HL-60 (cell line): Measurements from ENCODE around the gene PPP2R3A.
A peak's percentile ranks its signal among the peaks of the same experiment; 100 is the strongest.

ENCODE experiments used
- DNase-seq, 2 experiments: peaks; one replicate each; pipeline ENCODE4 v3.0.0-alpha.2; 2010 to 2020; ENCODE audit warnings: low read depth in 1 of 2, low spot score in 1 of 2
- H3K27ac ChIP-seq: fragments of 250-450 bp; sonication (Bioruptor Pico); replicated peaks from 2 replicates; pipeline ENCODE4 v1.5.1; 2020; ENCODE audit warnings: mild to moderate bottlenecking, moderate library complexity
- H3K27me3 ChIP-seq: fragments of 250-450 bp; sonication (Bioruptor Pico); 2 replicates; pipeline ENCODE4 v1.5.1; 2021; ENCODE audit warnings: mild to moderate bottlenecking, moderate library complexity; ENCODE audit not compliant: insufficient read depth, poor library complexity, severe bottlenecking
- H3K4me3 ChIP-seq: replicated peaks from 2 replicates; pipeline ENCODE4 v1.5.1; 2011; ENCODE audit warnings: mild to moderate bottlenecking, control low read depth, low read length; ENCODE audit not compliant: insufficient read depth
- GABPA ChIP-seq: IDR thresholded peaks from 2 replicates; pipeline ENCODE4 v1.6.1; 2012; ENCODE audit warnings: low read depth
- POLR2AphosphoS5 ChIP-seq: IDR thresholded peaks from 2 replicates; pipeline ENCODE4 v1.6.1; 2012; ENCODE audit warnings: low read depth
- SPI1 ChIP-seq: IDR thresholded peaks from 2 replicates; pipeline ENCODE4 v1.6.1; 2012; ENCODE audit warnings: low read depth, mild to moderate bottlenecking, borderline replicate concordance
- long read RNA-seq: library from polyadenylated mRNA; unstranded; transcript quantifications from one replicate; pipeline ENCODE4 v2.0.0, GENCODE V29; 2020
- TF ChIP-seq, protein P1 (sequence below): IDR thresholded peaks from 2 replicates; pipeline ENCODE4 v1.6.1; 2012; ENCODE audit warnings: low read depth; ENCODE audit not compliant: insufficient replicate concordance
- TF ChIP-seq, protein P2 (sequence below): IDR thresholded peaks from one replicate; pipeline ENCODE4 v1.5.1; 2011; ENCODE audit warnings: low read length, control low read depth, inconsistent platforms; ENCODE audit not compliant: insufficient read depth

Gene PPP2R3A
- long read RNA-seq, partial matches to known transcripts = 0 of 3 reads
- long read RNA-seq, other reads (novel, unspliced or antisense) = 3 of 3 reads

- peaks cover 41% of the 10 kb centered on the region for H3K27me3 ChIP-seq
- TF ChIP-seq, protein P1, sequence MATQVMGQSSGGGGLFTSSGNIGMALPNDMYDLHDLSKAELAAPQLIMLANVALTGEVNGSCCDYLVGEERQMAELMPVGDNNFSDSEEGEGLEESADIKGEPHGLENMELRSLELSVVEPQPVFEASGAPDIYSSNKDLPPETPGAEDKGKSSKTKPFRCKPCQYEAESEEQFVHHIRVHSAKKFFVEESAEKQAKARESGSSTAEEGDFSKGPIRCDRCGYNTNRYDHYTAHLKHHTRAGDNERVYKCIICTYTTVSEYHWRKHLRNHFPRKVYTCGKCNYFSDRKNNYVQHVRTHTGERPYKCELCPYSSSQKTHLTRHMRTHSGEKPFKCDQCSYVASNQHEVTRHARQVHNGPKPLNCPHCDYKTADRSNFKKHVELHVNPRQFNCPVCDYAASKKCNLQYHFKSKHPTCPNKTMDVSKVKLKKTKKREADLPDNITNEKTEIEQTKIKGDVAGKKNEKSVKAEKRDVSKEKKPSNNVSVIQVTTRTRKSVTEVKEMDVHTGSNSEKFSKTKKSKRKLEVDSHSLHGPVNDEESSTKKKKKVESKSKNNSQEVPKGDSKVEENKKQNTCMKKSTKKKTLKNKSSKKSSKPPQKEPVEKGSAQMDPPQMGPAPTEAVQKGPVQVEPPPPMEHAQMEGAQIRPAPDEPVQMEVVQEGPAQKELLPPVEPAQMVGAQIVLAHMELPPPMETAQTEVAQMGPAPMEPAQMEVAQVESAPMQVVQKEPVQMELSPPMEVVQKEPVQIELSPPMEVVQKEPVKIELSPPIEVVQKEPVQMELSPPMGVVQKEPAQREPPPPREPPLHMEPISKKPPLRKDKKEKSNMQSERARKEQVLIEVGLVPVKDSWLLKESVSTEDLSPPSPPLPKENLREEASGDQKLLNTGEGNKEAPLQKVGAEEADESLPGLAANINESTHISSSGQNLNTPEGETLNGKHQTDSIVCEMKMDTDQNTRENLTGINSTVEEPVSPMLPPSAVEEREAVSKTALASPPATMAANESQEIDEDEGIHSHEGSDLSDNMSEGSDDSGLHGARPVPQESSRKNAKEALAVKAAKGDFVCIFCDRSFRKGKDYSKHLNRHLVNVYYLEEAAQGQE = no peak
- TF ChIP-seq, protein P2, sequence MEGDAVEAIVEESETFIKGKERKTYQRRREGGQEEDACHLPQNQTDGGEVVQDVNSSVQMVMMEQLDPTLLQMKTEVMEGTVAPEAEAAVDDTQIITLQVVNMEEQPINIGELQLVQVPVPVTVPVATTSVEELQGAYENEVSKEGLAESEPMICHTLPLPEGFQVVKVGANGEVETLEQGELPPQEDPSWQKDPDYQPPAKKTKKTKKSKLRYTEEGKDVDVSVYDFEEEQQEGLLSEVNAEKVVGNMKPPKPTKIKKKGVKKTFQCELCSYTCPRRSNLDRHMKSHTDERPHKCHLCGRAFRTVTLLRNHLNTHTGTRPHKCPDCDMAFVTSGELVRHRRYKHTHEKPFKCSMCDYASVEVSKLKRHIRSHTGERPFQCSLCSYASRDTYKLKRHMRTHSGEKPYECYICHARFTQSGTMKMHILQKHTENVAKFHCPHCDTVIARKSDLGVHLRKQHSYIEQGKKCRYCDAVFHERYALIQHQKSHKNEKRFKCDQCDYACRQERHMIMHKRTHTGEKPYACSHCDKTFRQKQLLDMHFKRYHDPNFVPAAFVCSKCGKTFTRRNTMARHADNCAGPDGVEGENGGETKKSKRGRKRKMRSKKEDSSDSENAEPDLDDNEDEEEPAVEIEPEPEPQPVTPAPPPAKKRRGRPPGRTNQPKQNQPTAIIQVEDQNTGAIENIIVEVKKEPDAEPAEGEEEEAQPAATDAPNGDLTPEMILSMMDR = no peak
- TF ChIP-seq GABPA = no peak
- H3K27ac ChIP-seq = no peak within 1 kb of the TSS
- peak; percentile 7 to 10 for DNase-seq
- peak within 1 kb of the TSS; percentile 45 for H3K4me3 ChIP-seq
Measured at GRCh38 chr3:135965506-135966270, at the start of gene PPP2R3A. TSS of gene PPP2R3A (plus strand) at chr3:135965728. CDS start at chr3:136001499, 35,771 bp downstream.

- TF ChIP-seq, protein P1 = no peak
- TF ChIP-seq SPI1 (no peak), POLR2AphosphoS5 (no peak), GABPA (no peak)
- TF ChIP-seq, protein P2 = no peak
- DNase-seq = no peak
- no peak overlapping the region for H3K27ac ChIP-seq
Measured at GRCh38 chr3:135916310-135916709, 49.2 kb upstream of the PPP2R3A start.

GRCh38 chr3:135917076-135917475, 48.5 kb upstream of the PPP2R3A start:
- DNase-seq = no peak
- TF ChIP-seq POLR2AphosphoS5 (no peak), GABPA (no peak), SPI1 (no peak)
- TF ChIP-seq, protein P1 = no peak
- TF ChIP-seq, protein P2 = no peak
- Histone ChIP-seq H3K4me3 (no peak overlapping the region), H3K27me3 (peaks cover 2% of the 10 kb centered on the region), H3K27ac (no peak overlapping the region)

More at GRCh38 chr3:135916310-135916709, 49.2 kb upstream of the PPP2R3A start:
- Histone ChIP-seq H3K4me3 (no peak overlapping the region), H3K27me3 (peaks cover 2% of the 10 kb centered on the region)
